SHP77 (cell line): ENCODE results near the gene ATP10A.

Experiments used
- DNase-seq, 2 experiments: peaks; one replicate each; lab custom pipeline; 2025; lab: John Stamatoyannopoulos, UW

The ATP10A gene, protein sequence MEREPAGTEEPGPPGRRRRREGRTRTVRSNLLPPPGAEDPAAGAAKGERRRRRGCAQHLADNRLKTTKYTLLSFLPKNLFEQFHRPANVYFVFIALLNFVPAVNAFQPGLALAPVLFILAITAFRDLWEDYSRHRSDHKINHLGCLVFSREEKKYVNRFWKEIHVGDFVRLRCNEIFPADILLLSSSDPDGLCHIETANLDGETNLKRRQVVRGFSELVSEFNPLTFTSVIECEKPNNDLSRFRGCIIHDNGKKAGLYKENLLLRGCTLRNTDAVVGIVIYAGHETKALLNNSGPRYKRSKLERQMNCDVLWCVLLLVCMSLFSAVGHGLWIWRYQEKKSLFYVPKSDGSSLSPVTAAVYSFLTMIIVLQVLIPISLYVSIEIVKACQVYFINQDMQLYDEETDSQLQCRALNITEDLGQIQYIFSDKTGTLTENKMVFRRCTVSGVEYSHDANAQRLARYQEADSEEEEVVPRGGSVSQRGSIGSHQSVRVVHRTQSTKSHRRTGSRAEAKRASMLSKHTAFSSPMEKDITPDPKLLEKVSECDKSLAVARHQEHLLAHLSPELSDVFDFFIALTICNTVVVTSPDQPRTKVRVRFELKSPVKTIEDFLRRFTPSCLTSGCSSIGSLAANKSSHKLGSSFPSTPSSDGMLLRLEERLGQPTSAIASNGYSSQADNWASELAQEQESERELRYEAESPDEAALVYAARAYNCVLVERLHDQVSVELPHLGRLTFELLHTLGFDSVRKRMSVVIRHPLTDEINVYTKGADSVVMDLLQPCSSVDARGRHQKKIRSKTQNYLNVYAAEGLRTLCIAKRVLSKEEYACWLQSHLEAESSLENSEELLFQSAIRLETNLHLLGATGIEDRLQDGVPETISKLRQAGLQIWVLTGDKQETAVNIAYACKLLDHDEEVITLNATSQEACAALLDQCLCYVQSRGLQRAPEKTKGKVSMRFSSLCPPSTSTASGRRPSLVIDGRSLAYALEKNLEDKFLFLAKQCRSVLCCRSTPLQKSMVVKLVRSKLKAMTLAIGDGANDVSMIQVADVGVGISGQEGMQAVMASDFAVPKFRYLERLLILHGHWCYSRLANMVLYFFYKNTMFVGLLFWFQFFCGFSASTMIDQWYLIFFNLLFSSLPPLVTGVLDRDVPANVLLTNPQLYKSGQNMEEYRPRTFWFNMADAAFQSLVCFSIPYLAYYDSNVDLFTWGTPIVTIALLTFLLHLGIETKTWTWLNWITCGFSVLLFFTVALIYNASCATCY (N-terminal part only)

DNA sequence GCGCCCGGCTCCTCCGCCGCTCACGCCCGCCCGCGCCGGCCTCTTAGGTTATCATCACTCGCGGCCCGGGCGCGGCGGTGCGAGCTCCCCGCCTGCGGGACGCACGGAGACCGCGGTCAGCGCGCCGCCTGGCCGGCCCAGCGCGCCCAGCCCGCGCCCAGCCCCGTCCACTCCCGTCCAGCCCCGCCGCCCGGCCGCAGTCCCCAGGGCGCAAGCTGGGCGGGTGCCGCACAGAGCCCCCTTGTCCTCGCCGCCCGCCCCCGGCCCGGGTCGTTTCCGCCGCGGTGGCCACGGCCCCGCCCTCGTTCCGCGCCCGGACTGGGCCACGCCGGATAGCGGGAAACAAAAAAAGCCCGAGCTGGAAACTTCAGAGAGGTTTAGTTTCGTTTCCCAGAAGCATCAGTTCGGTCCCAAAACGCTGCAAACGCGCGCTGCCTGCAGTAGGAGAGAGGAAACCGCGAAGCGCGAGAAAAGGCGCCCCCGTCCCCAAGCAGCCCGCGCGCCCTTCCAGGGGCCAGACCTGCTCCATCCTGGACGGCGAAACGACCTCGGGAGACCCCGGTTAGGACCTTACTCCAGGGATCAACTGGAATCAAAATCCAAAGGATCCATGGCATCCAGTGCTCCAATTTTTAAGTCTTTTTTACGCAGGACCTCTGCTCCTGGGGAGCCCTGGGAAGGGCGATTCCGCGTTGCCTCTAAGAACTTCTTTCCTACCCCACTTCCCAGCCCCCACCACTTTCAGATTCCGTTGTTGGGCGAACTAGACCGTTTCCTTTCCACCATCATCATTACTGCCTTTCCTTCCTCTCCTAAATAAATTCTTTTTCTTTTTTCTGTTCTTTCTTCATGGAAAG is at the start of gene ATP10A:
Gene ATP10A (minus strand): TSS at position 217 of the 857 bp plus-strand sequence. CDS start 231 bp downstream, outside the sequence.
- no peak for DNase-seq

DNA sequence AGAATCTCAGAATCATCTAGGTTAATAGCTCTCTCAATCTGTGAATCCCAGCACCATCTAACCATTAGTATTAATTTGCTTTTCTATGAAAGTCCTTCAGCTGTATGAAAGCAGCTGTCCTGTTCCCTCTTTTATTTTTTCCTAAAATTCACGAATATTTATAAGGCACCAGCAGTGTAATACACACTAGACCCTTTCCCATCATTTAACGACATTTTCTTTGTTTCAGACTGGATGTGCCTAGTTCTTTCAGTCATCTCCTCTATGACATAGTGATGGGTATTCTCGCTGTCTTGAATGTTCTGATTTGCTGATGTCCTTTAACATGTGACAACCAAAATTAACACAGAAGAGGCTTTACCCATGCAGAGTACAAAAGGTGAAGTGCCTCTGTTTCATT is 48.9 kb upstream of the ATP10A start:
- no peak for DNase-seq

DNA sequence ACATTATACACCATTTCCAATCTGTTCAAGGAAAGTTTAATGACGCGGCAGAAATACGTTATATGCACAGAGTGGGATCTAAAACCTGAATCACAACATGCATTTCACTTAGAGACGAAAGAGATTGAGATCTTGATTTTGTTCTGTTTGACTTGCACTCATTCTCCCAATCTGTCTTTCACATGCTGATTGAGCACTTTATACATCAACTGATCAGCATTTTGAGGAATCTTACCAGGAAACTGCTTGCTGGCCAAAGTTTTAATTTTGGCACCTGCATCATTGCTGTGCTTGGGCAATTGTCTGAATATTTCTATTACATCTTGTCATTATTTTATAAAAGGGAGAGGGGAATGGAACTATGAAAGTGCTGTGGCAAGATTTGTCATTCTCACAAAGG is 47.7 kb upstream of the ATP10A start:
- no peak for DNase-seq

DNA sequence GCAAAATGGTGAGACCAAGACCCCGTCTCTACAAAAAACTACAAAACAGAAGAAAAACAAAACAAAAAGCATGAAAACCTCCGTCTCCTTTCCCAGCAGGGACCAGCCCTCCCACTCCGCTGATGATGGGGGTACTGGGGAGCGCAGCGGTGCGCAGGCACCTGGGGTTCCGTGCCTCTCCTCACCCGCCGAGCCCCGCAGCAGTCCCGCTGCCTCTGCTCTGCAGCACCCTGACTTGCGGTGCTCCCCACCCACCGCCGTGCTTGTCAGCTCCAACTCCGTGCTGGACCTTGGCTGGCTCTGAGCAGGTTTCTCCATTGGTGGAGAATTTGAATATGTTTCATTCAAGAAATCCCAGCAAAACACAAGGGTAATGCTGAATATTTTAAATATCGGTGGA is 46.7 kb upstream of the ATP10A start:
- no peak for DNase-seq

DNA sequence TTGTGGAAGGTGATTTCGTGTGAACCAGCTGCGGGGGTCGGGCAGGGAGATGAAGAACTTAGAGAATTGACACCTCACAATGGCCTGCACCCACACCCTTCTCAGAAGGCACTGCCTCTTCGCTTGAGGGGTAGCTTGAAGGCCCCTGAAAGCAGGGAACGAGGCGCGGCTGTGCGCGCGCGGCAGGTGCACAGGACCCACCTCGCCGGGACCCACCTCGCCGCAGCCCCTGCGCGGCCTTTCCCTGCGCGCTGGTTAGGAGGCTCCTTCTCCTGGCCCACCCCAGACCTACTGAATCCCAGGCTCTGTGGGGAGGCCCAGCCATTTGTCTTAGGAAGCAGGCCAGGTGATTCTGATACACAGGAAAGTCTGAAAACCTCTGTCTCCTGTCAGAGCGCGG is 46.2 kb upstream of the ATP10A start:
- no peak for DNase-seq

DNA sequence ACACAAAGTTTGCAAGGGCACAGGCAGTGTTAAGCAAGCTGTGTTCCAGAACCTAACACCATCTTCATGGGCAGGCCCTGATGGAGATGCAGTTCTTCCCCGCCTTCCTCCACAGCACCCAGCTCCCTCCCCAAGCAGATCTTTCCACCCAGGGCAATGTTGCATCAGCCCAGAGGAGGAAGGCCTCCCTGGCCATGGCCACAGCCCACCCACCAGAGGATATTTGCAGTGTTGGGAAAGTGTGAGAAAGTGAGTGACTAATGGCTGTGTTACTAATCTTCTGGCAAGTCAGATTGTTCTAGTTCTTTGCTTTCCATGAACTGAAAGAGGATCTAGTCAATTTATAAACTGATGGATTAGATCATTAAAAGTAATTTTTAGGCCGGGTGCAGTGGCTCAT is 42.0 kb upstream of the ATP10A start:
- DNase-seq = no peak

DNA sequence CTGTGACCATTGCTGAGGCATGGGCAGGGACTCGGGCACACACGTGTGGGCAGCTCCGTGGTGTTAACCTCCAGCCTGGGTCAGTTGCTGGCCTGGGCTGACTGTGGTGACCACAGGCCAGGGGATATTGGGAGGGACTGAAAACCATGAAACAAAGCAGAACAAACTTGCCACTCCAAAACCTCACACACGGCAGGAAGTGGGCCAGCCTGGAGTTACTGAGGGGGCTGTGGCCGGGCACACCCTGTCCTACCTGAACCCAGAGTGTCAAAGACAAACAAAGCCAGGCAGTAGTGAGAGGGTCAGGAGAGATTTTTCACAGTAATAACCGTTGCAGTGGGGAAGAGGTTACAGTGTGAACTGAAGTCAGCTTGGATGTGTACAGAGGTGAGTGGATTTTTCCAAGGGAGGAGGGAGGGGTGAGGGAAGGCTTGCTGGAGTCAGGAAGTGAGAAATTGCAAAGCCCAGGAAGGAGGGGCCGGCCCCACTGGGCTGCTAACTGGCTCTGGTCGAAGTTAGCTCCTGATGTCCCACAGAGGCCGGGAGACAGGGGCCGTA is 40.0 kb upstream of the ATP10A start:
- no peak for DNase-seq

DNA sequence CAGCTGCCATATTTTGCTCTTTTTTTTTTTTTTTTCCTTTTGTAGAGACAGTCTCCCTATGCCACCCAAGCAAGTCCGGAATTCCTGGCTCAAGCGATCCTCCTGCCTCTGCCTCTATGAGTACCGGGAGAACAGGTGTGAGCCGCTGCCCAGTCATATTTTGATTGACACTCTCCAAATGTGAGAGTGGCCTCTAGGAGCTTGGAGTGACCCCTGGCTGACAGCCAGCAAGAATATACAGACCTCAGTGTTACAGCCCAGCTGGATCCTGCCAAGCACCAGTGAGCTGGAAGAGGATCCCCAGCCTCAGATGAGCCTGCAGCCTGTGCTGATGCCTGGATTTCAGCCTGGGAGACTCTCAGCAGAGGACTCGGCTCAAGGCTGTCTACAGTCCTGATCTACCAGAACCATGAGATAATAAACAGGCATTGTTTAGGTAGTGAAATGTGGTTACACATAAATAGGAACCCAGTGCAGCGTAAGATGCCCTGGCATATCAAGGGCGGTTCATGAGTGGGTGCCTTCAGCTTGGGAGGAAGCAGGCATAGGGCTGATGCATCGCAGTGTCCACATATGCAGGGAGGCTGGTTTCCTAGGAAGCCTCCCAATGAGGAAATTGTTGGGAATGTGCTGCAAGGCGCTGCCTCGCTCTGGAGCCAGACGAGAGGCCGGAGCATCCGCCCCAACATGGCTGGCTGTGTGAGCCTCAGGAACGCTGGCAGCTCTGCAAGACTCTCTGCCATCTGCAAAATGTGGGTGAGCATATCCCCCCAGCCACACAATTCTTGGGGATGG is 38.9 kb upstream of the ATP10A start:
- no peak for DNase-seq

DNA sequence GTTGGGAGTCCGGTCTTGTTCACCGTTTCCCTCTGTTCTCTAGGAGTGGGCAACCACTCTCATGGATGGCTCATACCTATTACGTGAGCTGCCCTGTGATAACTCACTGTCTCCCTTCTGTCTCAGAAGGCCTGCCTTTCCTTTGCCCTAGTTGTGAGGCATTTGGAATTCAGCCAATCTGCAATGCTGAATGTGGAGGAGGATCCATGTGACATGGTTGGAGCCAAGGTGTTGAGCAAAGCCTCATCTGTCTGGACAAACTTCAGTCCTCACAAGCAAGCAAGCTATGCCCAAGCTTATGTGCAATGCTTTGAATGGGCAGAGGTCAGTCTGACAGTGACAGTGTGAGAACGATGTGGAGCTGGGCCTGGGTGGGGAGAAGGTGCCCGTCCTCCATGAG is 37.8 kb upstream of the ATP10A start:
- DNase-seq = no peak

DNA sequence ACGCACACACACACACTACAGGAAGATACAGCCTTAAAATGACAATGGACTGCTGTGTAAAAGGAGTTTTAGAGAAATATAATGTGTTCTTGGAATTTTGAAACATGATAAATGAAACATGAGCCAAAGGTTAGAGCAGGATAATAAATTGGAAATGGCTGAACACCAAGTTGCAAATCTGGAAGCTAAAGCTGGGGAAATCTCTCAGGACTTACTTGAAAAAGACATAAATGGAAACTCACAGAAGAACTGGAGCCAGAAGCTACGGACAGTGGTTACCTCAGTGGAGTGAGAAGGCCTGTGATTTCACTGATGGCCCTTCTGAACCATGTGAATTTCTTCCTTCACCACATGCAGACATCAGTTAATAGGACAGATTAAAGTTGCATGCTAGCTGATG is 37.3 kb upstream of the ATP10A start:
- DNase-seq = no peak

DNA sequence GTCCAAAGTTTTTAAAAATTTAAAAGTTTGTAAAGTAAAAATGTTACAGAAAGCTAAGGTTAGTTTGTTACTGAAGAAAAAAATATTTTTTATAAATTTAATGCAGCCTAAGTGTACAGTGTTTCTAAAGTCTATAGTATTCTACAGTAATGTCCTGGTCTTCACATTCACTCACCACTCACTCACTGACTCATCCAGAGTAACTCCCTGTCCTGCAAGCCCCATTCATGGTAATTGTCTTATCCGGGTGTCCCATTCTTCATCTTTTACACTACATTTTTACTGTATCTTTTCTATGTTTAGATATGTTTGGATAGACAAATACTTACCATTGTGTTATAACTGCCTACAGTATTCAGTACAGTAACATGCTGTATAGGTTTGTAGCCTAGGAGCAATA is 36.7 kb upstream of the ATP10A start:
- no peak for DNase-seq

DNA sequence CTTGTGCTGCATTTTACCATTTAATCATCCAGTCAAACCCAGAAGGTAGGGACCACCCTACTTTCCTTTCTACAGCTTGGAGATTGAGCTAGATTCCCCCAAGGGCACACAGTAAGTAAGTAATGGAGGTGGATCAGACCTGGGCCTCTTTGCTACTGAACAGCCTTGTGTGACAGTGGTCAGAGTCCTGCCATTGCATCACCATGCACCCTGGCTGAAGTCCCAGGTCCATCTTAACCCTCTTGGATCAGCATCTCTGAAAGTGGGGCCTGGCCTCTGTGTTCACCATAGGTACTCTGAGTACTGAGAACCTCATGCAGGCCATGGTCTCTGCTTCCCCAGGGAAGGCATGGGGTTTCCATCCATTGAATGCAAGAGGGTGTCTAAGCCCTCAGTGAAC is 34.5 kb upstream of the ATP10A start:
- DNase-seq = no peak

DNA sequence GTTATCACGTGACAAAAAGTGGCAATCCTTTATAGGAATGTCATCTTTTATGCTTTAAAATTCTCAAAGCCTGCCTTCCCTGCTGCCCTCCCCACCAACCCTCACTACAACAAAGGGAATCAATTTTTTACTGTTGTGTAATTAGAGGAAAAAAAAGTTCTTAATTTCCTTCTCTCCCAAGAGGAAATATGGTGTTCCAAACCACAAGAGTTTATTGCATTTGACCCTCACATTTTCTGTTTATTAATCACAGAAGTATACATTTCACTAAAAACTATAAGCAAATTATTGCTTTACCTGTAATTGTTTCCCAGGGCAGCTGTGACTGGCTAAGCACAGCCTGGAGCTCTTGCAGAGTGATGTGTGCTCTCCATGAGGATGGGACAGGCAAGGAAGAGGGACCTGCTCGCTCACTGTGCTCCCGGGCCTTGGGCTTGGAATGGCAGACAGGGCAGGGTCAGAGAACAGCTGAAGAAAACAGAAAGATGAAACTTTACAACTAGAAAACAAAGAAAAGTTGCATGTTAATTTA is 31.3 kb upstream of the ATP10A start:
- DNase-seq = no peak

DNA sequence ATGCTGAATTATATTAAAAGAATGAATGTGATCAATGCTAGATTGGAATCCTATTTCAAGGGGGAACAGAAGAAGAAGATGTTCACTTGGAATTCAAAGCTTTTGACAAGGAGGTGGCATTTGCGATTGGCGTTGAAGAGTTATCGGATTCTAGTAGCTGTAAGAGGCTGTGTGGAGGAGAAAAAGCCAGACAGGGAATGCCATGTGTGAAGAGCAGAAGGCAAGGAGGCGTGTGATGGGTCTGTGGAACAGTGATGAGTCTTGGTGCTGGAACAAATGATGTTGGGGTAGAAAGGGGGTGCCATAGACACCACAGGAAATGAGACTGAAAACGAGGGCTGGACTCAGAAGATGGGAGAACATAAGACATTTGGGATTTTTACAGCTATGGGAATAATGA is 30.5 kb upstream of the ATP10A start:
- DNase-seq = no peak

DNA sequence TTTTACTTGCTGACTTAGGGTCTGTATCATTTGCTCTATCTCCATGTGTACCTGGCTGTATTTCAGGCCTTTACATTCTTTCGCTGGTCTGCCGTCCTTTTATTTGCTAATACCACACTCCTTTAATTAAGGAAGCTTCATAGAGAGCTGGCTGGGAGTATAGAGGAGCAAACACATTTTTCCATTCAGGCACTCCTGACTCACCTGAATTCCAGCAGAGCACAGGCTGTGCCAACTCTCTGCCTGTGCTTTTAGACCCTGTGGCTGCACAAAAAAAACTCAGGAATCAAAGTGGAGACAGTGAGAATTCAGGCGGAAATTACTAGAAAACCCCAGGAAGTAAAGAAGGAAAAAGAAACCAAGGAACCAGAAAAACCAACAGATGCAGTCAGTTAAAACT is 29.0 kb upstream of the ATP10A start:
- no peak for DNase-seq

DNA sequence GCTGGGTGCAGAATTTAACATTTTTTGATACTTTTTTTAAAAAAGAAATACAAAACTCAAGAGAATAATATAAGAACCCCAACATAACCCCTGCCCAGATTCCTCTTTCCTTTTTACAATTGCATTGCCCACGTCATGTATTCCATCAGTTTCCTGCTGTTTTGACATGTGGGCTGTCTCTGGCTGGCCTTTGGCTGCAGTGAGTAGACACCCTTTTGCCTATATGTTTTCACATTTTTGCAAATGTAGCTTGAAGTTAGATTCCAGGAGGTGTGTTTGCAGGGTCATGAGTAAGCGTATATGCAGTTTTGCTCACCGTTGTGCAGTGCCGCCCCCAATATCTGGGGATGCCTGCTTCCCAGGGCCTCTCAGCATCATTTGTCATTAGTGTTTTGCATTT is 28.0 kb upstream of the ATP10A start:
- no peak for DNase-seq

DNA sequence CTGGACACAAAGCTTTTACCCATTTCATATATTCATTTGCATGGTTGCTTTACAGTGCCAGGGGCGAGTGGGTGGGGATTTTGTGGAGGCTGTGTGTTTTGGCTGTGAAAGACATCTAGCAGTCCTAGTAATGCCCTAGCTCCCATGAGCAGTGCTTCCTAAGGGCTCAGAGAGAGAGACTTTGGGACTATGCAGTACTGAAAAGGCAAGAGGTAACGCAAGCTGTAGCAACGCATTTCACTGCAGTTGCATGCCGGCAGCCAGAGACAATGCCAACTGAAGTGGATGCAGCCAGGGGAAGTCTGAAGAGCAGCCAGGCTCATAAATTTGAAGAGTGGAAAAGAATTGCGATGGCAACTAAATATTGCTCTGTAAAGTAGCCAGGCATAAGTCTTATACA is 27.4 kb upstream of the ATP10A start:
- DNase-seq = no peak

DNA sequence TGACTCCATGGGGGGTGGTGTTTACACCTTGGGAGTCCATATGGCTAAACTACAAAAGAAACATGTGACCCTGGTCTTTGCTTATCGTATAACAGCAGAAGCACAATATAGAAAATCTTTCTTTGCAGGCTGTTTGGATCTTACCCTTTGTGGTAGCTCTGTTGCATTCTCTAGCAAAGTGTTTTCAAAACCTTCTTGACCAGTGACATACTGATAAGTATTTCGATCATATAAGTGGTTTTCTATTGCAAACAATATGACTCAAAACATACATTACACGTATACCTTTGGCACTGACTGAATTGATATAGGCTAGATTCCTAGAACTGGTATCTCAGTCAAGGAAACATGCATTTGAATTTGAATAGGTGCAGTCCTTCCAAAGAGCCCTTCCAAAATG is 24.7 kb upstream of the ATP10A start:
- no peak for DNase-seq

DNA sequence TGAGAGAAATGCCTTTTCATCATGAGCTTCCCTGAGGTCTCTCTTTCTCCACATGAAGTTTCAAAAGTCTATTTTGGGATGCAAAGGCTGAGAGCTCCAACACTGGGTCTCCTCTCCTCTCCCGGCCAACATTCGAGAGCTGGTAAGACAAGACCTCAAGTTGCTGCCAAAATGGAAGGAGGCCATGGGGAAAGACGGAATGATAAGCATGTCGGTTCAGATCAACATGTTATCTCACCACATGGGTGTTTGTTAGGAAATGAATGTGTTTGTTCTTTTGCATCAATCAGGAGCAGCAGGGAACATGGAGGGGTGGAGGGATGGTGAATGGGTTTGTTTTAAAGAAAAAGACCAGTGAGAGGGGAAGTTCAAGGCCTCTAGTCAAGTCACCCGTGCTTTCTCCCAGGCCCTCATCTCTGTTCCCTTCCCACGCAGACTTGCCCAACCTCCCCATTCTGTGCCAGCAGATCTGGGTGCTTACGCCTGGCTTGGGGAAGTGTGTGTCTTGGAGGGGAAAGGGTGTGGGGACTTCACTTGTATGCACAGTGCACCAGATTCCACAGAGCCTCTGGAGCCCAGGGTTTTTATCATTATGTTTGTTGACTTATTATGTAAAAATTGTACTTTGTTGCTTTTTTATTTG is 23.5 kb upstream of the ATP10A start:
- no peak for DNase-seq

DNA sequence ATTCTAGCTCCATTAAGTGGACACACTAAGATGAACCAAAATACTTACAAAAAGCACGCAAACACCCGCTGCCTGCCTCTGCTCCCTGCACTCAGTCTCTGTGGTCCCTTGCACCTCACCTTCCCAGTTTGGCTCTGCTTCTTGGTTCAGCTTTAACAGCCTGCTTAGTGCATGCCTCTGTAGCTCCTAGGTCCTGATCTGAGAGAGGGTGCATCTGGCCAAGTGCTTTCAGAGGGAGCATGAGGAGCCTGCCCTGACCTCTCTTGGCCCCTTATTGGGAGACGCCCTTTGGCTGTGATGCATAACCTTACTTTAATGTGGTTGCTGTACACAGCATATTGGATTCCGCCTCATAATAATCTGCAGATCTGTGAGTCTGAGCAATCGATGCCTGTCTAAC is 21.2 kb upstream of the ATP10A start:
- no peak for DNase-seq
